ENCODE measurements around the gene CERT1. TPM values are rescaled to one million over a fixed set of nuclear protein-coding genes. Genes with fewer than 3 reads are reported as not detected.
A peak's percentile ranks its signal among the peaks of the same experiment; 100 is the strongest.

CERT1 gene
- total RNA-seq, 2 experiments from 2014 or later, result 13.3 to 33.6 TPM

DNA sequence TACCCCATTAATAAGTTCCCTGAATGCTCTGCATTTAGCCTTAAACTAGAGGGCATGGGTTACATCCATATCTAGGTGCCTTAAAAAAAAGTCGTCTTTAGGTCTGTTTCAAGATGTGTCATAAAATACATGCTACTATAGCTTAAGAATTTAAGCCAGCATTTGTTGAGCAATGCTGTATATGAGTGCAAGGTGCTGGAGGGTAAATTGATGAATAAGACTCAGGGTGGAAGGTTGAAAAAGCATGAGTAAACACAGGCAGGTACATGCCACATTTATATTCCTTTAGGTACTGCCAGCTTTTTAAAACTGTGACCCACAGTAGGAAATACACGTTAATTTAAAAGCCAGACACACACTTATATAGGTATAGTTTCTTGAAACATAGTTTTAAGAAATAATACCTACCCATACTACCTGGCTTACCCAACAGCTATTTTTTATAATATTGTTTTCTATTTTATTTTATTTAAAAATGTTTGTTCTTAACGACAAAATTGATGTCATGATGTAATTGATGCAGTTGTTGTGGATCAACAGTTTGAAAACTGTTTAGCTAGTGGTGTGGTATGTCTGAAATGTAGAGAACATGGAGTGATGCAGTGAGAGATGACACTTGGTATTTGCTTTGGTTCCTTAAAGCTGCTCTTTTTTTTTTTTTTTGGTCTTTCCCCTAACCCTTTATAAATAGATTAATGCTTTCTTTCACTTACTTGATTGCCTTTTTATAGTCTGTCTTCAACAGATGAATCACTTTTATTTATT, 170.5 kb downstream of the CERT1 start:
- TF ChIP-seq, protein P1, sequence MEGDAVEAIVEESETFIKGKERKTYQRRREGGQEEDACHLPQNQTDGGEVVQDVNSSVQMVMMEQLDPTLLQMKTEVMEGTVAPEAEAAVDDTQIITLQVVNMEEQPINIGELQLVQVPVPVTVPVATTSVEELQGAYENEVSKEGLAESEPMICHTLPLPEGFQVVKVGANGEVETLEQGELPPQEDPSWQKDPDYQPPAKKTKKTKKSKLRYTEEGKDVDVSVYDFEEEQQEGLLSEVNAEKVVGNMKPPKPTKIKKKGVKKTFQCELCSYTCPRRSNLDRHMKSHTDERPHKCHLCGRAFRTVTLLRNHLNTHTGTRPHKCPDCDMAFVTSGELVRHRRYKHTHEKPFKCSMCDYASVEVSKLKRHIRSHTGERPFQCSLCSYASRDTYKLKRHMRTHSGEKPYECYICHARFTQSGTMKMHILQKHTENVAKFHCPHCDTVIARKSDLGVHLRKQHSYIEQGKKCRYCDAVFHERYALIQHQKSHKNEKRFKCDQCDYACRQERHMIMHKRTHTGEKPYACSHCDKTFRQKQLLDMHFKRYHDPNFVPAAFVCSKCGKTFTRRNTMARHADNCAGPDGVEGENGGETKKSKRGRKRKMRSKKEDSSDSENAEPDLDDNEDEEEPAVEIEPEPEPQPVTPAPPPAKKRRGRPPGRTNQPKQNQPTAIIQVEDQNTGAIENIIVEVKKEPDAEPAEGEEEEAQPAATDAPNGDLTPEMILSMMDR (conservative IDR thresholded peaks at IDR 0.05; ENCODE audit: low read length), result no peak
- TF ChIP-seq EZH2phosphoT487 (IDR thresholded peaks at IDR 0.05; ENCODE audit: borderline replicate concordance, low read depth, low read length), result no peak
- Histone ChIP-seq H3K4me3 (ENCODE audit: low read depth, low read length, poor library complexity, severe bottlenecking) (no peak overlapping the region), H3K4me2 (ENCODE audit: low read length) (peak overlapping the region; percentile 45; the same call in 1 of the 2 replicates), H2AFZ (ENCODE audit: low read length) (no peak overlapping the region), H3K27ac (ENCODE audit: low read depth, low read length, poor library complexity, severe bottlenecking) (no peak overlapping the region), H3K9me2 (ENCODE audit: insufficient read depth, low read length) (no peaks in the 10 kb centered on the region), H3K4me1 (ENCODE audit: insufficient read depth, low read length, poor library complexity, severe bottlenecking) (peaks cover 29% of the 10 kb centered on the region), H3K36me3 (ENCODE audit: insufficient read depth, low read length) (peaks cover 62% of the 10 kb centered on the region), H3K79me2 (ENCODE audit: insufficient read depth, low read depth, low read length) (peaks cover 73% of the 10 kb centered on the region), H4K20me1 (ENCODE audit: insufficient read depth, low read length) (peaks cover 51% of the 10 kb centered on the region), H3K9me3 (ENCODE audit: low read length) (no peaks in the 10 kb centered on the region)
- no TSS peak for BruUV-seq (replicated peaks)
- ChIA-PET POLR2A (interaction anchor here (0.5 to 2.5 kb wide), 14 partner anchors 10 to 1776 kb away, joined by 3 to 22 read pairs (median 4); partner anchors contain the start of gene GFM2), CTCF (ENCODE audit: unreplicated experiment) (interaction anchor here (0.6 kb wide), 1 partner anchor 37 kb away, joined by 3 read pairs; no protein-coding TSS in a partner anchor)
- intact Hi-C loops (cut with micrococcal nuclease; ENCODE audit: unreplicated experiment), result no loop called here
- no peak for DNase-seq (ENCODE audit: low spot score)

DNA sequence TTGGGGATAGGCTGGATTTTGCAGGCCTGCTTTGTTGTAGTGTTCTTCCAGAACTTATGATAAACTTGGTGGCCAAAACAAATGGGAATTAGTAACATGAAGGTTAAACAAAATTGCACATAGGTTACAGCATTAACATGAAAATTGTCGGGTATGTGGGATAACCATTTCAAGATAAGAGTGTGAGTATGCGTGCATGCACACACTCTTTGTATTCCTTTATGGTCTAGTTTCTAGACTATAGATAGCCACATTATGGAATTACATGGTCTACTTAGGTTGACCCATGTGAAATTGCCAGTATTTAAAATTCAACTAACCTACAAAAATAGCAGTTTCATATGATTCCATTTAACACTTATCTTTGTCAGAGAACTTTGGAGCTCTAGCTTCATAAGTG, 173.0 kb downstream of the CERT1 start:
- Histone ChIP-seq H3K27ac (ENCODE audit: low read depth, low read length, poor library complexity, severe bottlenecking) (no peak overlapping the region), H3K36me3 (ENCODE audit: insufficient read depth, low read length) (peaks cover 38% of the 10 kb centered on the region), H3K9me2 (ENCODE audit: insufficient read depth, low read length) (no peaks in the 10 kb centered on the region), H3K9me3 (ENCODE audit: low read length) (no peaks in the 10 kb centered on the region), H3K79me2 (ENCODE audit: insufficient read depth, low read depth, low read length) (peaks cover 63% of the 10 kb centered on the region), H3K4me3 (ENCODE audit: low read depth, low read length, poor library complexity, severe bottlenecking) (peak overlapping the region; percentile 99), H3K4me2 (ENCODE audit: low read length) (peak overlapping the region; percentile 98), H3K4me1 (ENCODE audit: insufficient read depth, low read length, poor library complexity, severe bottlenecking) (peaks cover 31% of the 10 kb centered on the region), H2AFZ (ENCODE audit: low read length) (no peak overlapping the region), H4K20me1 (ENCODE audit: insufficient read depth, low read length) (peaks cover 46% of the 10 kb centered on the region)
- no peak for DNase-seq (ENCODE audit: low spot score)
- intact Hi-C loops (cut with micrococcal nuclease; ENCODE audit: unreplicated experiment), result loop anchor here (5.0 kb wide), 1 partner anchor 101 kb away; the partner anchor contains the start of gene ANKRD31
- POLR2A ChIA-PET, result interaction anchor here (0.6 to 1.2 kb wide), 6 partner anchors 9 to 1013 kb away, joined by 4 to 9 read pairs (median 4); no protein-coding TSS in a partner anchor
- CTCF ChIA-PET (ENCODE audit: unreplicated experiment), result no interaction called here
- BruUV-seq (replicated peaks), result TSS peak; percentile 52
- TF ChIP-seq EZH2phosphoT487 (IDR thresholded peaks at IDR 0.05; ENCODE audit: borderline replicate concordance, low read depth, low read length), result no peak
- TF ChIP-seq, protein P1 (conservative IDR thresholded peaks at IDR 0.05; ENCODE audit: low read length), result no peak

Measured in OCI-LY7 (cell line).